GM12878 (cell line): Measurements from ENCODE around the gene USP9X. TPM values are rescaled to one million over a fixed set of nuclear protein-coding genes. Genes with fewer than 3 reads are reported as not detected.

Experiments
- EP300 ChIP-seq, 2 experiments: fragments of 150-350 bp in 1 of 2; IDR thresholded peaks; 2 replicates each; pipeline ENCODE4 v1.6.1; 2011 to 2012; ENCODE audit warnings: low read depth in 2 of 2, low read length in 2 of 2, borderline replicate concordance in 1 of 2, improper control_type of control experiment in 1 of 2, inconsistent platforms in 1 of 2; ENCODE audit not compliant: control insufficient read depth in 1 of 2
- ETV6 ChIP-seq, 2 experiments: fragments of 450-650 bp in 1 of 2; IDR thresholded peaks in 1 of 2; conservative IDR thresholded peaks in 1 of 2; 2 replicates each; pipeline ENCODE4 v1.6.1; 2014; ENCODE audit warnings: antibody characterized with exemption in 1 of 2, borderline replicate concordance in 1 of 2, low read depth in 1 of 2, mild to moderate bottlenecking in 1 of 2, moderate library complexity in 1 of 2
- FOXM1 ChIP-seq: IDR thresholded peaks from 2 replicates; pipeline ENCODE4 v1.6.1; 2012; ENCODE audit warnings: low read depth, mild to moderate bottlenecking, inconsistent platforms, low read length, moderate library complexity
- HDAC2 ChIP-seq: fragments of 200-600 bp; sonication (generic); IDR thresholded peaks from 2 replicates; pipeline ENCODE4 v1.6.1; 2017
- HSF1 ChIP-seq: fragments of 150-350 bp; IDR thresholded peaks from 2 replicates; pipeline ENCODE4 v1.6.1; 2014; ENCODE audit warnings: mild to moderate bottlenecking, low read depth, low read length
- JUNB ChIP-seq: IDR thresholded peaks from 2 replicates; pipeline ENCODE4 v1.6.1; 2016; ENCODE audit warnings: antibody characterized with exemption, mild to moderate bottlenecking
- JUND ChIP-seq: IDR thresholded peaks from 2 replicates; pipeline ENCODE4 v1.6.1; 2012; ENCODE audit warnings: low read depth, mild to moderate bottlenecking, low read length, improper control_type of control experiment, moderate library complexity
- KLF5 ChIP-seq: fragments of 450-650 bp; IDR thresholded peaks from 2 replicates; pipeline ENCODE4 v1.6.1; 2014; ENCODE audit warnings: mild to moderate bottlenecking; ENCODE audit not compliant: partially characterized antibody
- MEF2A ChIP-seq: IDR thresholded peaks from 2 replicates; pipeline ENCODE4 v1.6.1; 2011; ENCODE audit warnings: low read depth, mild to moderate bottlenecking, low read length, moderate library complexity; ENCODE audit not compliant: insufficient read depth
- NFIC ChIP-seq: IDR thresholded peaks from 2 replicates; pipeline ENCODE4 v1.6.1; 2012; ENCODE audit warnings: low read depth, mild to moderate bottlenecking, inconsistent platforms, low read length, moderate library complexity
- POLR2AphosphoS5 ChIP-seq: IDR thresholded peaks from 2 replicates; pipeline ENCODE4 v1.6.1; 2011; ENCODE audit warnings: mild to moderate bottlenecking, low read length, inconsistent platforms
- RELB ChIP-seq: fragments of 450-650 bp; IDR thresholded peaks from 2 replicates; pipeline ENCODE4 v1.6.1; 2017; ENCODE audit warnings: low read depth, mild to moderate bottlenecking, moderate library complexity
- RUNX3 ChIP-seq: IDR thresholded peaks from 2 replicates; pipeline ENCODE4 v1.6.1; 2012; ENCODE audit warnings: low read length, inconsistent platforms
- SIN3A ChIP-seq: IDR thresholded peaks from 2 replicates; pipeline ENCODE4 v1.6.1; 2012; ENCODE audit warnings: low read depth, low read length, improper control_type of control experiment
- SRF ChIP-seq, 2 experiments: IDR thresholded peaks; 2 replicates each; pipeline ENCODE4 v1.6.1; 2011; ENCODE audit warnings: low read depth in 2 of 2, low read length in 2 of 2, mild to moderate bottlenecking in 1 of 2, moderate library complexity in 1 of 2
- TBL1XR1 ChIP-seq: IDR thresholded peaks from 2 replicates; pipeline ENCODE4 v1.6.1; 2012; ENCODE audit warnings: low read depth, low read length, improper control_type of control experiment
- ZZZ3 ChIP-seq: IDR thresholded peaks from 2 replicates; pipeline ENCODE4 v1.6.1; 2011; ENCODE audit warnings: low read depth; ENCODE audit not compliant: control insufficient read depth, insufficient read length
- polyA plus RNA-seq, 11 experiments: library from polyadenylated mRNA; depleted of rRNA in 4 of 11; unstranded in 6 of 11; stranded (reverse) in 5 of 11; fragments of >200 nt; fragmentation: Nextera tagmentation in 4 of 11; fragmentation: Illumina TruSeq in 1 of 11; extraction: Ambion mirVana in 4 of 11; extraction: Trizol in 1 of 11; gene quantifications; 1 replicate in 1 of 11; 2 replicates in 10 of 11; pipeline versions ENCODE4 v1.2.1 to v1.2.3, GENCODE V29; 2011 to 2016; ENCODE audit warnings: inconsistent platforms in 2 of 11, missing spikeins in 2 of 11, low read depth in 1 of 11
- total RNA-seq, 4 experiments: library from RNA; depleted of rRNA in 3 of 4; stranded (reverse); fragments of >200 nt in 3 of 4; fragmentation: Illumina TruSeq in 1 of 4; extraction: Trizol in 1 of 4; gene quantifications; 2 replicates each; pipeline versions ENCODE4 v1.2.1 to v1.2.3, GENCODE V29; 2013 to 2021
- TF ChIP-seq, protein P1 (sequence below): fragments of 450-650 bp; IDR thresholded peaks from 2 replicates; pipeline ENCODE4 v1.6.1; 2014; ENCODE audit warnings: mild to moderate bottlenecking
- TF ChIP-seq, protein P2 (sequence below): IDR thresholded peaks from 2 replicates; pipeline ENCODE4 v1.6.1; 2012; ENCODE audit warnings: improper control_type of control experiment, low read depth, low read length; ENCODE audit not compliant: insufficient replicate concordance

The USP9X gene
- total and polyA plus RNA-seq, 10 of the 15 experiments (the other 5 are each of a cell fraction or from before 2014, with no cell fraction given): 9.3 to 61.6 (median 31.7) TPM

DNA sequence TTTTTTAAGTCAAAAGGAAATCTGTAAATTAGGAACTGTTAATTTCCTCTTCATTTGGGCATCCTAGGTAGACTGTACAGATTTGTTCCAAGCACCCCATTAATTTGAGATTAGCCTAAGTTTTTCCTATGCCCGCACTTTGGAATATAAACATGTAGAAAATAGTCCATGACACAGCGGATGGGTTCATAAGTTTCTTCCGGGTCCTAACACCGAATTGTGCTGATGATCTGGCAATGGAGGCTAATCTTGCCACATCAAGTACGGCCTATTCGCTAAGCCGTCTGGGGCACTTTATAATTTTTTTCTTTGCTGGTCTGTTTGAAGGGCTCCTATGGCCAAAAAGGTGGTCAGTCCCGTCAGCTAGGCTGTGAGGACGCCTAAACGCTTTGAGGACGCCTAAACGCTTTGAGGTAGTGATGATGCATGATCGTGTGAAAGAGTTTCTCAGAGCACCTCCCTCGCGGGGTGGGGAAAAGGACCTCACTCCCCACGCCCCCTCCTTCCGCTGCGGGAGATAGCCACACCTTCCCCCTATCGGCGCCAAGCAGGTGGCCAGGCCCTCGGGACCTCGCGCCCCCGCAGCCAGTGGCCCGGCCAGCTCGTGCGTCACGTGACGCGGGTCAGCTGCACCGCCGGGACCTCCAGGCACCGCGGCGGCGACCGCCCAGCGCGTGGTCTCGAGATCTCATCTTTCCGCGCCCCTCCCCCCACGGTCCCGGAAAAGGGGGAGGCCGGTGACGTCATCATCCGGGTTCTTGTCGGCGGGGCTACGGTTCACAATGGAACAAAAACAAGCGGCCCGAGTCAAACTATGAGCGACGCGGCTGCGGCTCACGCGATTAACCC, 977 bp upstream of the USP9X start (continued):
- TF ChIP-seq ZZZ3 (no peak), RUNX3 (peak; percentile 47; the same call in 1 of the 2 replicates), SRF (IDR thresholded peaks at IDR 0.05; ENCODE audit: low read depth in 2 of 2, low read length in 2 of 2) (no peak), TBL1XR1 (peak; percentile 58; the same call in 1 of the 2 replicates), FOXM1 (peak; percentile 75; the same call in 1 of the 2 replicates), EP300 (IDR thresholded peaks at IDR 0.05; ENCODE audit: borderline replicate concordance in 1 of 2, control insufficient read depth in 1 of 2, low read depth in 2 of 2, low read length in 2 of 2) (peak; percentile 47 to 68), JUND (peak; percentile 96), JUNB (peak; percentile 10; the same call in 1 of the 2 replicates), HDAC2 (no peak), KLF5 (no peak), ETV6 (conservative IDR thresholded peaks at IDR 0.05 in 1 of 2, IDR thresholded peaks at IDR 0.05 in 1 of 2; ENCODE audit: borderline replicate concordance in 1 of 2, low read depth in 1 of 2) (peak in 1 of 2 experiments; percentile 59; a peak in 3 of 4 replicates), POLR2AphosphoS5 (peak; percentile 93), RELB (peak; percentile 50), SIN3A (no peak), NFIC (peak; percentile 66), MEF2A (0 out of 2 replicates have a peak, but pooled peaks have one; percentile 39), HSF1 (no peak)
- TF ChIP-seq, protein P1, sequence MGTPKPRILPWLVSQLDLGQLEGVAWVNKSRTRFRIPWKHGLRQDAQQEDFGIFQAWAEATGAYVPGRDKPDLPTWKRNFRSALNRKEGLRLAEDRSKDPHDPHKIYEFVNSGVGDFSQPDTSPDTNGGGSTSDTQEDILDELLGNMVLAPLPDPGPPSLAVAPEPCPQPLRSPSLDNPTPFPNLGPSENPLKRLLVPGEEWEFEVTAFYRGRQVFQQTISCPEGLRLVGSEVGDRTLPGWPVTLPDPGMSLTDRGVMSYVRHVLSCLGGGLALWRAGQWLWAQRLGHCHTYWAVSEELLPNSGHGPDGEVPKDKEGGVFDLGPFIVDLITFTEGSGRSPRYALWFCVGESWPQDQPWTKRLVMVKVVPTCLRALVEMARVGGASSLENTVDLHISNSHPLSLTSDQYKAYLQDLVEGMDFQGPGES: no peak
- TF ChIP-seq, protein P2, sequence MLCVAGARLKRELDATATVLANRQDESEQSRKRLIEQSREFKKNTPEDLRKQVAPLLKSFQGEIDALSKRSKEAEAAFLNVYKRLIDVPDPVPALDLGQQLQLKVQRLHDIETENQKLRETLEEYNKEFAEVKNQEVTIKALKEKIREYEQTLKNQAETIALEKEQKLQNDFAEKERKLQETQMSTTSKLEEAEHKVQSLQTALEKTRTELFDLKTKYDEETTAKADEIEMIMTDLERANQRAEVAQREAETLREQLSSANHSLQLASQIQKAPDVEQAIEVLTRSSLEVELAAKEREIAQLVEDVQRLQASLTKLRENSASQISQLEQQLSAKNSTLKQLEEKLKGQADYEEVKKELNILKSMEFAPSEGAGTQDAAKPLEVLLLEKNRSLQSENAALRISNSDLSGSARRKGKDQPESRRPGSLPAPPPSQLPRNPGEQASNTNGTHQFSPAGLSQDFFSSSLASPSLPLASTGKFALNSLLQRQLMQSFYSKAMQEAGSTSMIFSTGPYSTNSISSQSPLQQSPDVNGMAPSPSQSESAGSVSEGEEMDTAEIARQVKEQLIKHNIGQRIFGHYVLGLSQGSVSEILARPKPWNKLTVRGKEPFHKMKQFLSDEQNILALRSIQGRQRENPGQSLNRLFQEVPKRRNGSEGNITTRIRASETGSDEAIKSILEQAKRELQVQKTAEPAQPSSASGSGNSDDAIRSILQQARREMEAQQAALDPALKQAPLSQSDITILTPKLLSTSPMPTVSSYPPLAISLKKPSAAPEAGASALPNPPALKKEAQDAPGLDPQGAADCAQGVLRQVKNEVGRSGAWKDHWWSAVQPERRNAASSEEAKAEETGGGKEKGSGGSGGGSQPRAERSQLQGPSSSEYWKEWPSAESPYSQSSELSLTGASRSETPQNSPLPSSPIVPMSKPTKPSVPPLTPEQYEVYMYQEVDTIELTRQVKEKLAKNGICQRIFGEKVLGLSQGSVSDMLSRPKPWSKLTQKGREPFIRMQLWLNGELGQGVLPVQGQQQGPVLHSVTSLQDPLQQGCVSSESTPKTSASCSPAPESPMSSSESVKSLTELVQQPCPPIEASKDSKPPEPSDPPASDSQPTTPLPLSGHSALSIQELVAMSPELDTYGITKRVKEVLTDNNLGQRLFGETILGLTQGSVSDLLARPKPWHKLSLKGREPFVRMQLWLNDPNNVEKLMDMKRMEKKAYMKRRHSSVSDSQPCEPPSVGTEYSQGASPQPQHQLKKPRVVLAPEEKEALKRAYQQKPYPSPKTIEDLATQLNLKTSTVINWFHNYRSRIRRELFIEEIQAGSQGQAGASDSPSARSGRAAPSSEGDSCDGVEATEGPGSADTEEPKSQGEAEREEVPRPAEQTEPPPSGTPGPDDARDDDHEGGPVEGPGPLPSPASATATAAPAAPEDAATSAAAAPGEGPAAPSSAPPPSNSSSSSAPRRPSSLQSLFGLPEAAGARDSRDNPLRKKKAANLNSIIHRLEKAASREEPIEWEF: no peak
